HT1080 (cell line): Measurements from ENCODE around the gene ZACN. TPM values are rescaled to one million over a fixed set of nuclear protein-coding genes. Genes with fewer than 3 reads are reported as not detected.

Experiments
- DNase-seq: peaks from one replicate; pipeline ENCODE4 v3.0.0-alpha.2; 2015; ENCODE audit warnings: low read depth
- total RNA-seq: library from RNA; depleted of rRNA; stranded (reverse); fragments of >200 nt; shearing (Covaris generic); gene quantifications from 2 replicates; pipeline ENCODE4 v1.2.3, GENCODE V29; 2014

Gene ZACN
- total RNA-seq, 1 experiment from 2014 or later: 0.06 TPM

- DNase-seq: no peak
Measured at GRCh38 chr17:76097716-76098295, 18.8 kb downstream of the ZACN start.

- no peak for DNase-seq
Measured at GRCh38 chr17:76102944-76103273, 23.9 kb downstream of the ZACN start.

DNA sequence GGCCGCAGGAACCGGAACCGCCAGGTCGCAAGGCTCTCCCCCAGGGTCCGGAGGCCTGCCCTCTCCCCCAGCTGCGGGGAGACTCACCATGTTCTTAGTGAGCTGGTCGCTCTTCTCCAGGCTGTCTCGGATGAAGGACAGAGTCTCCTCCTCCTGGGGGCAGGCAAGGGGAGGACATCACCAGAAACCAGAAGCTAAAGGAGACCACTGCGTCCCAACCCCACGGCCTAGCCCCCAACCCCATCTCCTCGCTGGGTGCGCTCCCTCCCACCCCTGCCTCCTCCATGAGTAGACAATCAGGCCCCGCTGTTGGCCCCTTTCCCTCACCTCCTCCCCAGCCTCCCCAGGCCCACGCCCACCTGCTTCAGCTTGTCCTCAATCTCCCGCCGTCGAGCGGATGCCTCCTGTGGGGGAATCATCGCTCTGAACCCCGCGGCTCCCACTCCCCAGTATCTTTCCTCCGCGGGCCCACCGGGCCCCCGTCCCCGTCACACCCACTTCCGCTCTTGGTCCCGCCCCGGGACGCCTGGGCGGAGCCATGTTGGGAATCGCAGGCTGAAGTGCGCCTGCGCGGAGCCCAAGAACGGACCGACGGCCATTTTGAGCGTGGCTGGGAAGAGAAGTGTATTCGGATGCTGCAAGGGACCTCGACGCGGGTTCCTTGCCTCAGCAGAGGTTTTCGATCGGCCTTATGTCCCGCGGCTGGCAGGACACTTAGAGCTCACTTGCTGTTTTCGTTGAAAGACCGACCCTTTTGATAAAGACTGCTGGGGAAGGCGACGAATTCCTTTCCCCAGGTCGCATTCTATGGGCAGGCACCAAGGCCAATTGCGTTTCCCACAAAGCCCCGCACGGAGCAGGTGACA lies 24.5 kb downstream of the ZACN start, which contains the start of gene EXOC7:
EXOC7 (minus strand) TSS at position 514 of the 866 bp plus-strand sequence; CDS start at position 419, 95 bp downstream.
- peak; percentile 82 for DNase-seq

DNA sequence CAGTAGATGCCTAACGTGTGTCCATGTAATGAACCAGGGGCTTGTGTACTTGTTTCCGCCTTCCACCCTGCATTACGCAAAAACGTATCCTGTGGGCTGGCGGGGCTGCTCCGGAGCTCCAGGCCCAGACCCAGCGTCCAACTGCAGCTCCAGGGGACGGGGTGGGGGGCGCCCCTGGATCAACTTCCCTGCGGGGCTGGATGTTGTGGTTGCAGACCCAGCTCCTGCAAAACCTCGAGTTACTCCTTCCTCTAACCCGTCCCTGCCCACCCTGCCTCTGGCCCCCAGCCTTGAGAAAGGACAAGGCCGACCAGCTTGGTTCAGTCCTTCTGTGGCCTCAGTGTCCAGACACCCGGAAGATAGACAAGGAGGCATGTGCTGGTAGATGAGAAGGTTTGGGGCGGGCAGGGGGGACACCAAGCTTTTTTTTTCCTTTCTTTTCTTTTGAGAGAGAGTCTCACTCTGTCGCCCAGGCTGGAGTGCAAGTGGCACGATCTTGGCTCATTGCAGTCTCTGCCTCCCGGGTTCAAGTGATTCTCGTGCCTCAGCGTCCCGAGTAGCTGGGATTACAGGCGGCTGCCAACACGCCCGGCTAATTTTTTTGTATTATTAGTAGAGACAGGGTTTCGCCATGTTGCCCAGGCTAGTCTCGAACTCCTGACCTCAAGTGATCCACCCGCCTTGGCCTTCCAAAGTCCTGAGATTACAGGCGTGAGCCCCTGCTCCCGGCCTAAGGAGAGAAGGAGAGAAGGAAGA lies 25.3 kb downstream of the ZACN start:
- DNase-seq: no peak

DNA sequence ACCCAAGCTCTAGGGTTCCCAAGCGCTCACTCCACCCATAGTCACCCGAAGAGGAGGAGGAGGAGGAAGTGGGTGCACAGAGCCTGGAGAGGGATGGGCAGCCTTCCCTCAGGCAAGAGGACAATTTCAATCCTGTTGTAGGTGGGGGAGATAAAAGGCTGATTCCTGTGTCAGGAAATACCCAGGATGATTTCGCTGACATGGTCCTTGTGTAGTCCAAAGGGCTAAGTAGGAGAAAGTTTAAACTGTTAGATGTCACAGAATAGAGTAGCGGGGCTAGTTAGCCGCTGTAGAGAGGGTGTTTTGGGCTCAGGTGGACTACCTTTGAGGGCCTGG lies 25.9 kb downstream of the ZACN start:
- no peak for DNase-seq

DNA sequence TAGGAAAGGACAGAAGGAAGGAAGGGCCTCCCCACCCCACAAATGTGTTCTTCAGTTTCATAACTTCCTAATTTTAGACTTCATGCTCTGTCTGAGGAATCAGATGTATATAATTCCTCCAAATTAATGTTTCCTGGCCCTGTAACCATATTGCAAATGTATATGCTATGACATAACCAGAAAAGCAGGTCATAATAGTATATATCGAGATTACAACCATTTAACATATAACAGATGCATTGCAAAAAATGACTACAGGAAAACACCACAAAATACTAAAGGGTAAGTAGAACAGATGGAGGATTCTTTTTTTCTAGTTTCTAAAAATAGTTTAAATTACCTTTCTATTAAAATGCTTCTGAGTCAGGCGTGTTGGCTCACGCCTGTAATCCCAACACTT lies 27.7 kb downstream of the ZACN start:
- DNase-seq: no peak

DNA sequence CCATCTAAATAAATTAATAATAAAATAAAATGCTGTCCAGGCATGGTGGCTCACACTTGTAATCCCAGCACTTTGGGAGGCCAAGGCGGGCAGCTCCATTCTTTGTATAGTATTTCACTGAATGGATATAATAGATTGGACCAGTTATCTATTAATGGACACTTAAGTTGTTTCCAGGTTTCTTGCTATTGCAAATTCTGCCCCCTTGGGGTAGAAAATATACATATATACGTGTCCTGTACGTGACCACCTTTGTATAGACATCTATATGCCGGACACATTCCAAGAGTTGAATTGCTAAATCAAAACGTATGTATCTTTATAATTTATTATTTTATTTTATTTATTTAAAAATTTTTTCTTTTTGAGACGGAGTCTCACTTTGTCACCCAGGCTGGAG lies 28.5 kb downstream of the ZACN start:
- no peak for DNase-seq

- no peak for DNase-seq
Measured at GRCh38 chr17:76111956-76112355, 33.0 kb downstream of the ZACN start.

GRCh38 chr17:76115138-76115754 lies 36.3 kb downstream of the ZACN start:
- DNase-seq: no peak

- no peak for DNase-seq
Measured at GRCh38 chr17:76119409-76120371, 40.7 kb downstream of the ZACN start.

GRCh38 chr17:76120658-76121008 lies 41.7 kb downstream of the ZACN start:
- DNase-seq: no peak

- no peak for DNase-seq
Measured at GRCh38 chr17:76121932-76122430, 43.0 kb downstream of the ZACN start.

- DNase-seq: no peak
Measured at GRCh38 chr17:76122431-76123190, 43.6 kb downstream of the ZACN start.

DNA sequence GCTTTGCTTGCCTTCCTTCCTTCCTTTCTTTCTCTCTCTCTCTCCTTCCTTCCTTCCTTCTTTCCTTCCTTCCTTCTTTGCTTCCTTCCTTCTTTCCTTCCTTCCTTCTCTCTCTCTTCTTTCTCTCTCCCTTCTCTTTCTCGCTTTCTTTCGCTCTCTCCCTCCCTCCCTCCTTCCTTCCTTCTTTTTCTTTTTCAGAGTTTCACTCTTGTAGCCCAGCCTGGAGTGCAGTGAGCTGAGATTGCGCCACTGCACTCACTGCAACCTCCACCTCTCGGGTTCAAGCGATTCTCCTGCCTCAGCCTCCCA lies 44.2 kb downstream of the ZACN start:
- no peak for DNase-seq

DNA sequence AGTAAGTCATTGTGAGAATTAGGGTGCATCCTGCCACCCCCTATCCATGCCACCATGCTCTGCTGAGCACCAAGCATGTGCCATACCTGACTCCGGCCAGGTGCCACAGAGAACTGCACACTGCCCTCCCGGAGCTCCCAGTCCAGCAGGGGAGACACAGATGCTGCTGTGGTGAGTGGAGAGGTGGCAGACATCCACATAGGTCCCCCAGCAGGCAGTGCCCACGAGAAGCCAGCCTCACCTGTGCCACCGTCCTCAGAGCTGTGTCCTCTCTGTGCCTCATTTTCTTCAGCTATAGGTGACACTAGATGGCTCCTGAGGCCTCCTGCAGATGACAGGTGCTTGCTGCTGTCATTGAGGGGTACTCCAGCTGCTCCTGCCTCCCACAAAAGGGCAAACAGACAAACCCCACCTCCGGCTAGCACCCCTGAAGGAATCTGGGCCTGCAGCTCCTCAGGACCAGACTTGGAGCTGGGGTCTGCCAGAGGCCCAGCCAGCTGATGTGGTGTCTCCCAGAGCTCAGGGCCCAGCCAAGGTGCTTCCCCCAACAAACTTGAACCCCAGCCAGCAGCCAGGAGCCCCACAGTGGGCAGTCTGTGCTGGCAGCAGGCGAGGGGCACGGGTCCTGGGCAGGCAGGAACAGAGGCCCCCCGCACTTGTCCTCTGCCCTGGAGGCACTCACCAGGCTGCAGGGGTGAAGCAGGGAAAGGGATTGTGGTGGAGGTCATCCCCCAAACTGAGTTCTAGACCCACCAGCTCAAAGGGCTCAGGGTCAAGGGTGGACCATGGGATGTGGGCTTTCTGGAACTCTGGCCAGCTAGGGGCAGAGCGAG lies 45.0 kb downstream of the ZACN start:
- DNase-seq: no peak

DNA sequence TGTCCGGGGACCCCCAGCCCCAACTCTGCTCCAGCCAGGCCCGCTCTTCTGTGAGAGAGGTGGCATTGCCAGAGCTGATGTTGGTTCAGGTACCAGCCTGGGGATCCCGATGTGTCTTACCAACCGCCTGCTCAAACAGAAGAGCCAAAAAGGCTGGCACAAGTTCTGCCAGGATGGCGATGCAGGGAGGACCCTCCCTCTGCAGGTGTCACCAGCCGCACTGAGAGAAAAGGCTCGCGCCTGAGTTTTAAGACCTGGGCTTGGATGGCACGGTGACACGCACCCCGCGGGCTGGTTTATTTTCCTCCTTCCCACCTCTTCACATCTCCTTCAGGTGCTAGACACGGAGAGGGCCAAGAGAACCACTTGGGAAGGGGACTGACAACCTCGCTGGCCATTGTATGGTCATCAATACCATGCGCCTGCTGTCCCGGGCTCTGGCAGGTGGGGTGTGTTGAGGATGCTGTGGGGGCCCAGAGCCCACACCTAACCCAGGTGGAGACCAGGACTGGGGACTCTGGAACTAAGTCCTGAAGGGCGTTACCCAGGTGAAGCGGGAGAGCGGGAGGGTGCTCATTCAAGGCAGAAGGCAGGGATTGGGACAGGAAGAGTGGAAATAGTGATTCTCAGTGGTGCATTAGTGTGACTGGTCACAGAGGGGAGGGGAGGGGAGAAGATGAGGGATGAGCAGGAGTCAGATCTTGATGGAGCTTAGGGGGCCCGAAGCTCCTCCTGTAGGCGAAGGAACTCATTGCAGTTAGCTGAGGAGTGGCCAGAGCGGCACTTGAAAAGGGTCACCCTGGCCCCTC lies 45.8 kb downstream of the ZACN start:
- DNase-seq: peak; percentile 20

DNA sequence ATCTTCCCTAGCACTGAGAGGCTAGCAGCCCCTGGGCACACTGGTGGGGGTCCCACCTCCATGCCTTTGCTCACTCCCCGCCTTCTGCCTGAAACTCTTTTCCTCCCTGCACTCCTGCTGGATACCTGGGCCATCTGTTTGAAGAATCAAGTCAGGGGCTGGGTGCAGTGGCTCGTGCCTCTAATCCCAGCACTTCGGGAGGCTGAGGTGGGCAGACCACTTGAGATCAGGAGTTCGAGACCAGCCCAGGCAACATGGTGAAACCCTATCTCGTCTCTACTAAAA lies 46.4 kb downstream of the ZACN start:
- DNase-seq: no peak

DNA sequence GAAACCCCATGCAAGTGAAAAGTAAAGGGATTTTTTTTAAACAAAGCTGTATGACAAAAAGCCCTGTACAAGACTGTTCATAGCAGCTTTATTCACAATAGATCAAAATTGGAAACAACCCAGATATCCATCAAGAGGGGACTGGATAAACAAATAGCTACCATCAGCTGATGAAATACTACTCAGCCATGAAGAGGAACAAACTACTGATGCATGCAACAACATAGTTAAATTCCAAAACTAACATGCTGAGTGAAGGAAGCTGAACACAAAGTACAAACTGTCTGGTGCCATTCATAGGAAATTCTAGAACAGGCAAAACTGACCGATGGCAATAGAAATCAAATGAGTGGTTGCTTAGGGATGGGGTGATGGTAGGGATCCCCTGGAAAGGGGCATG lies 46.9 kb downstream of the ZACN start:
- no peak for DNase-seq

- DNase-seq: no peak
Measured at GRCh38 chr17:76130473-76130872, 51.5 kb downstream of the ZACN start.
